GM10847 (cell line): Measurements from ENCODE around the gene SNX30.

Source experiments
- POLR2A ChIP-seq: IDR thresholded peaks from 2 replicates; pipeline ENCODE4 v1.6.1; 2011; ENCODE audit not compliant: insufficient read length; ENCODE audit errors: extremely low read depth

SNX30 gene

GRCh38 chr9:112890106-112891081 lies 139.8 kb downstream of the SNX30 start, which contains the start of gene SLC46A2:
SLC46A2 (minus strand) TSS chr9:112890876; CDS start chr9:112890681, 195 bp downstream.
- TF ChIP-seq POLR2A: no peak

DNA sequence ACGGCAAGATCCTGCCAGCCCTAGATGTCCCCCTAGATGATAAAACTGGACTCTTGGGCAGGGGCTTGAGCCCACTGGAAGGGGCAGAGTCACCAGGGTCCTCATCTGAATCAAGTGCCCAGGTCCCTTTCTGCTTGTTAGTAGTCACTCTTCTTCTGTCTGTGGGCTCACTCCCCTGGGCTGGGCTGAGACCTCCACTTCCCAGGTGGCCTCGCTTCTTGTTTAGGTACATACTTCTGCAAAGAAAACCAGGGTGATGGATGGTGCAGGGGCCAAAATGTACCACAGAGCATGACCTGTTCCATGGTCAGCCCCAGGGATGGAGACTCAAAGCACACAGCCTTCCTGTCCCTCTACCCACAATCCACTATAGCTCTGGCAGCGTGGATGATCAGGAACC lies 141.0 kb downstream of the SNX30 start:
- no peak for TF ChIP-seq POLR2A

GRCh38 chr9:112892981-112893380 lies 142.4 kb downstream of the SNX30 start:
- TF ChIP-seq POLR2A: no peak

DNA sequence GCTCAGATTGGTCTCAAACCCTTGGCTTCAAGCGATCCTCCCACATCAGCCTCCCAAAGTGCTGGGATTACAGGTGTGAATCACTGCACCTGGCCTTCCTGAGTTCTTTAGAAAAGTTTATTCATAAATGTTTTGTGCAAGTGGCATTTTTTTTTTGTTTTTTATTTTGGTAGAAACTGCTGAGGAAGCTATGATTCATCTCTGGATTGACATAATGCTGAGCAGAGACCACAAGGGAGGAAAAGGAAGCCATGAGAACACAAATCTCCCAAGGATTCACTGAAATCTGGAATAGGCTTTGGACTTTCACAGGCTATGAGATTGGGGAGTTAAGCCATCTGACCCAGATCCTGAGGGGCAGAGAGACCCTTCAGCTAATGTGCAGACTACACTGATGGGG lies 143.5 kb downstream of the SNX30 start:
- TF ChIP-seq POLR2A: no peak

DNA sequence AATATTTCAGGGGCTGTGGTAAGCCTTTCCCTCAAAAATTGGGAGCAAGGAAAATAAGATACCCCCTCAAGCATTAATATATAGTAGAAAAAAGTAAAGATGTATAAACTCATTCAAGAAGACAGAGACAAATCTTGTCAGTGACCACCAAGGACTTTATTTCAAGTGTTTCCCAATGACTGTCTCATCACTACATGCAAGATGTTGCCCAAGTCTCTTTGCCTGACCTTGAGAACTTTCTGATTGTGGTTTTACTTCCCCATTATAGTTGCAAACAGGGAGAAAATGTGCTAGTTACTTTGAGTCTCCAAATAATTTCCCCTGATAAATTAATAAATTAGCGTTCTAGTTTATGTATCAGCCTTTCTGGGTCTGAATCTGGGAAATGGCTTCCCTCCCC lies 144.1 kb downstream of the SNX30 start:
- TF ChIP-seq POLR2A: no peak

DNA sequence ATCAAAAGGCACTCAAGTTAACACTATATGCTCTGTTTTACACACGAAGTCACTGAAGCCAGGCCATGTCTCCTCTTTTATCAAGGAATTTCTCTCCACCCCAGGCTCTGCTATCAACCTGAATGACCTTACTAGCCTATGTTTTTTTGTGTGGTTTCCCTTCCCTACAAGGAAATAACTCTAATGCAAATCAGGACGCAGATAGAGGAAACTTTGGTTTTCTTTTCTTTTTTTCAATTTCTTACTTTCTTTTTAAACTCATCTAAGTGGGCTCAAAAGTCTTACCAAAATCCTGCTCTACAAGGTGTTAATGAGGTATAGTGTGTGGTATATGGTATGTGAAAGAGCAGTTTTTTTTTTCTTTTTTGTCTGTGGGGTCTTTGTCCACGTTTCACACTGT lies 145.6 kb downstream of the SNX30 start:
- TF ChIP-seq POLR2A: no peak

DNA sequence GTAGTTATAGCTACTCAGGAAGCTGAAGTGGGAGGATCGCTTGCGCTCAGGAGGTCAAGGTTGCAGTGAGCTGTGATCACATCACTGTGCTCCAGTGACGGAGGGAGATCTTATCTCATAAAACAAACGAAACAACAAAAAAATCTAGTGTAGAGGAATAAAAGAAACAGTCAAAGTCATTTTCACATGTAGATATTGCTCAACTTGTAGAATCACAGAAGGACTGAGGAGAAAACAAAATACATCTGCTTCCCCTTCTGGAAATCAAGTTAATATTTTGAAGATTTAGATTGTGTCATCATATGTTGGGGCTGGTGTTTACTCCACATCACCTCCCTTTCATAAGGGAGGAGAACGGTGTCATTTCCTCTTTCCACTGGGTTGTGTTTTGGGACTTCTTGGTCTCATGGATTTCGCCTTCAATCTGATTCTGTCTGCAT lies 148.3 kb downstream of the SNX30 start:
- TF ChIP-seq POLR2A: no peak

DNA sequence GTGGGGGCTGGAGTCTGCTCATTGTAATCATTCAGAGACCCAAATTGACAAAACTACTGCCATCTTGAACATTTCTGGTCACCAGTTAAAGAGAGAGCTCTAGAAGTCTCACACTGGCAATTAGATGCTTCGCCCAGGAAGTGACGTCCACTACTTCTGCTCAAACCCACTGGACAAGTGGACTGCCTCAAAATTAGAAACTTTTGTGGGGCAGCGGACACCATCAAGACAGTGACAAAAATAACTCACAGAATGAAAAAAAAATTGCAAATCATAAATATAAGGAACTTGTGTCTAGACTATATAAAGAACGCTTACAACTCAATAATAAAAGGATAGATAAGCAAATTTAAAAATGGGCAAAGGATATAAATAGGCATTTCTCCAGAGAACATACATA lies 149.9 kb downstream of the SNX30 start:
- no peak for TF ChIP-seq POLR2A

DNA sequence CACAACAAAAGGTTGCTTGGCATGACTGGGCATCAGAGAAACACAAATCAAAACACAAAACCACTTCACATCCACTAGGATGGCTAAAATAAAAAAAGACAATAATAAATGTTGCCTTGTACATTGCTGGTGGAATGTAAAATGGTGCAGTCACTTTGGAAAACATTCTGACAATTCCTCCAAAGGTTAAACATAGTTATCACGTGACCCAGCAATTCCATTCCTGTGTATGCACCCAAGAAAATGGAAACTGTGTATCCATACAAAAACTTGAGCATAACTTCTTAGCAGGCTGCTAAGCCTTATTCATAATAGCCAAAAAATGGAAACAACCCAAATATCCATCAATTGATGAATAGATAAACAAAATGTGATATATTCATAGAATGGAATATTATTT lies 150.3 kb downstream of the SNX30 start:
- TF ChIP-seq POLR2A: no peak

DNA sequence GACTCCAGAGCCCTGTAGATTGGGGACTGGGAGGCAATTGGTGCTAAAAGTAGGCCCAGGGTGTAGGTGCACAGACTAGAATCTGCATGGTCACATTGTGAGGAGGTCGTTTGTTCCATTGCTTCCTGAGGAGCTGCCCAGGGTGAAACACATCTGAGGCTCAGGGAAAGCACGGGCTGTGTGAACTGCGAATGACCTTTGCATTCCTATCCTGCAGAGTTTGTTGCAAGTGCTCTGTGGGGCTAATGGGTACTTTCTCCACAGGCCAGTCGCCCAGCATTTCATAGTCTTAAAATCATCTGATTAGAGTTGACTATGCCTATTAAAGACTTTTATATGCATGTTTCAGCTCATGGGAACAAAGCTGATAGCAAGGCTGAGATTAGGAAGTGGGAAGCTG lies 154.5 kb downstream of the SNX30 start:
- no peak for TF ChIP-seq POLR2A

- no peak for TF ChIP-seq POLR2A
These were observed 161.2 kb downstream of the SNX30 start for GRCh38 chr9:112911736-112912135.

DNA sequence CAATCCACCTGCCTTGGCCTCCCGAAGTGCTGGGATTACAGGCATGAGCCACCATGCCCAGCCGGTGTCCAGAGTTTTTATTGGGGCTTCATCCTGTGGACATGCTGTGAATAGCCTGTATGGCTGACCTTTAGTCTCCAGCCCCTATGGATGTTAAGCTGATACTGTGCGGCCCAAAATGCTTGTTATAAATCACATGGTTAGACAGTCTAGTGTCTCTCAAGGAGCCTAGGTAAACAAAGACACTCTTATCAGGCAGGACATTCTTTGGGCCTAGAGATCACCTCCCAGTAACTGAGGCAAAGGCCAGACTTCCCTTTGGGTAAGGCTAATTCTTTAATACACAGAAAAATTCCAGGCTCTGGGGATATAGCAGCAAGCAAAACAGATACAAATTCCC lies 162.1 kb downstream of the SNX30 start:
- no peak for TF ChIP-seq POLR2A

DNA sequence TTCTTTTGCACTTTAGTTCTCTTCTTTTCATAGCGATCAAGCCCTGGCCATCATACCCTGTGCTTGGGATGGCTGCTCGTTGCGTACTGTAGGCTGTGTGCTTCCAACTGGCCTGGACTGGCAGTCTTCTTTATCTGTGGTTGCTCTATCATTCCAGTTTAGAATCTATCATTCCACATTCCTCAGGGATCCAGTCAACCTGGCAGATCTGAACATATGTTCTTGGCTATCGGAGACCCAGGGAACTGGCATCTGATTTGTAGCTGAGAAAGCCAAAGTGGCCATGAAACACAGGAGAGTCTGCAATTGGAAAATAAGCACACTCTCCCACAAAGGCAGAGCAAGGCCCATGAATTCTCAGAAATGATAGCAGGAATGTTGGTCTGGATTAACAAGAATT lies 162.8 kb downstream of the SNX30 start:
- no peak for TF ChIP-seq POLR2A

- TF ChIP-seq POLR2A: no peak
These were observed 164.0 kb downstream of the SNX30 start for GRCh38 chr9:112914524-112914923.

- no peak for TF ChIP-seq POLR2A
These were observed 166.8 kb downstream of the SNX30 start for GRCh38 chr9:112917047-112917986.

- TF ChIP-seq POLR2A: no peak
These were observed 167.4 kb downstream of the SNX30 start for GRCh38 chr9:112917987-112918362.
